Esophagus muscularis mucosa (tissue), 3 donors: Measurements from ENCODE around the gene BCL2L13.

Experiments
- EP300 ChIP-seq: sonication (generic); formaldehyde crosslinking; IDR thresholded peaks from one replicate; pipeline ENCODE4 v1.6.1; 2017; ENCODE audit warnings: antibody characterized with exemption
- TF ChIP-seq, protein P1 (sequence below), 3 experiments: fragments of 200-600 bp in 2 of 3; fragments of 450-650 bp in 1 of 3; sonication (generic) in 2 of 3; IDR thresholded peaks; one replicate each; pipeline ENCODE4 v1.5.1; 2017 to 2019; ENCODE audit warnings: antibody characterized with exemption in 3 of 3, mild to moderate bottlenecking in 2 of 3, moderate library complexity in 1 of 3

- TF ChIP-seq, protein P1, sequence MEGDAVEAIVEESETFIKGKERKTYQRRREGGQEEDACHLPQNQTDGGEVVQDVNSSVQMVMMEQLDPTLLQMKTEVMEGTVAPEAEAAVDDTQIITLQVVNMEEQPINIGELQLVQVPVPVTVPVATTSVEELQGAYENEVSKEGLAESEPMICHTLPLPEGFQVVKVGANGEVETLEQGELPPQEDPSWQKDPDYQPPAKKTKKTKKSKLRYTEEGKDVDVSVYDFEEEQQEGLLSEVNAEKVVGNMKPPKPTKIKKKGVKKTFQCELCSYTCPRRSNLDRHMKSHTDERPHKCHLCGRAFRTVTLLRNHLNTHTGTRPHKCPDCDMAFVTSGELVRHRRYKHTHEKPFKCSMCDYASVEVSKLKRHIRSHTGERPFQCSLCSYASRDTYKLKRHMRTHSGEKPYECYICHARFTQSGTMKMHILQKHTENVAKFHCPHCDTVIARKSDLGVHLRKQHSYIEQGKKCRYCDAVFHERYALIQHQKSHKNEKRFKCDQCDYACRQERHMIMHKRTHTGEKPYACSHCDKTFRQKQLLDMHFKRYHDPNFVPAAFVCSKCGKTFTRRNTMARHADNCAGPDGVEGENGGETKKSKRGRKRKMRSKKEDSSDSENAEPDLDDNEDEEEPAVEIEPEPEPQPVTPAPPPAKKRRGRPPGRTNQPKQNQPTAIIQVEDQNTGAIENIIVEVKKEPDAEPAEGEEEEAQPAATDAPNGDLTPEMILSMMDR (IDR thresholded peaks at IDR 0.05): no peak
- no peak for TF ChIP-seq EP300
Measured at GRCh38 chr22:17726928-17727897, 88.7 kb downstream of the BCL2L13 start.
